Activated T-cell treated with anti-CD3 and anti-CD28 coated beads, Interleukin-2, amount 50 U/mL, for 4 hours (primary cell): ENCODE results near the gene TNRC18. TPM values are rescaled to one million over a fixed set of nuclear protein-coding genes. Genes with fewer than 3 reads are reported as not detected.

Source experiments
- ATAC-seq, 2 donors: fragments of 200-7000 bp; cut with Tn5 transposase; one replicate each; pipeline ENCODE4 v1.10.0; 2021
- DNase-seq: peaks from one replicate; pipeline ENCODE4 v3.0.0-alpha.2; 2020
- H3K27me3 Mint-ChIP-seq: one replicate; pipeline ENCODE4 v1.8.0; 2021; ENCODE audit warnings: low read depth, mixed read lengths
- H3K36me3 Mint-ChIP-seq: one replicate; pipeline ENCODE4 v1.8.0; 2022; ENCODE audit warnings: mixed read lengths; ENCODE audit not compliant: insufficient read depth
- H3K4me1 Mint-ChIP-seq: one replicate; pipeline ENCODE4 v1.8.0; 2021; ENCODE audit warnings: low read depth, mixed read lengths
- H3K4me3 Mint-ChIP-seq: one replicate; pipeline ENCODE4 v1.8.0; 2021; ENCODE audit warnings: mild to moderate bottlenecking, moderate library complexity, mixed read lengths
- H3K9me3 Mint-ChIP-seq: one replicate; pipeline ENCODE4 v1.8.0; 2021; ENCODE audit warnings: mixed read lengths
- total RNA-seq, 3 donors: library from RNA; stranded (reverse); gene quantifications; one replicate each; pipeline ENCODE4 v1.2.1, GENCODE V29; 2021

TNRC18 gene
- total RNA-seq, 3 donors from 2014 or later, result 45.4 to 55.2 (median 48.4) TPM

- ATAC-seq, result no peak
- H3K4me3 Mint-ChIP-seq, result no peak overlapping the region
- H3K27me3 Mint-ChIP-seq, result no peaks in the 10 kb centered on the region
- H3K36me3 Mint-ChIP-seq, result peaks cover 20% of the 10 kb centered on the region
- DNase-seq, result no peak
- H3K4me1 Mint-ChIP-seq, result peaks cover 25% of the 10 kb centered on the region
- no peaks in the 10 kb centered on the region for H3K9me3 Mint-ChIP-seq
Observed at GRCh38 chr7:5388273-5388901, 35.2 kb downstream of the TNRC18 start.

- ATAC-seq, result no peak
- Mint-ChIP-seq H3K27me3 (no peaks in the 10 kb centered on the region), H3K4me3 (no peak overlapping the region), H3K4me1 (peaks cover 25% of the 10 kb centered on the region), H3K36me3 (peaks cover 14% of the 10 kb centered on the region), H3K9me3 (no peaks in the 10 kb centered on the region)
- DNase-seq, result no peak
Observed at GRCh38 chr7:5387711-5388245, 35.9 kb downstream of the TNRC18 start.

- Mint-ChIP-seq H3K4me3 (no peak overlapping the region), H3K27me3 (no peaks in the 10 kb centered on the region), H3K4me1 (peaks cover 27% of the 10 kb centered on the region), H3K9me3 (no peaks in the 10 kb centered on the region), H3K36me3 (peaks cover 9% of the 10 kb centered on the region)
- DNase-seq (no peak), ATAC-seq (no peak)
Observed at GRCh38 chr7:5384618-5385017, 39.0 kb downstream of the TNRC18 start.

GRCh38 chr7:5383314-5384098 lies 40.1 kb downstream of the TNRC18 start:
- no peaks in the 10 kb centered on the region for H3K27me3 Mint-ChIP-seq
- no peaks in the 10 kb centered on the region for H3K9me3 Mint-ChIP-seq
- no peak overlapping the region for H3K4me3 Mint-ChIP-seq
- H3K4me1 Mint-ChIP-seq, result peaks cover 27% of the 10 kb centered on the region
- no peak for DNase-seq
- ATAC-seq, result no peak
- H3K36me3 Mint-ChIP-seq, result peaks cover 9% of the 10 kb centered on the region

- DNase-seq, result no peak
- Mint-ChIP-seq H3K4me3 (no peak overlapping the region), H3K4me1 (peaks cover 29% of the 10 kb centered on the region), H3K27me3 (no peaks in the 10 kb centered on the region), H3K9me3 (no peaks in the 10 kb centered on the region), H3K36me3 (peaks cover 10% of the 10 kb centered on the region)
- ATAC-seq, result no peak
Observed at GRCh38 chr7:5382281-5382892, 41.2 kb downstream of the TNRC18 start.

- no peaks in the 10 kb centered on the region for H3K9me3 Mint-ChIP-seq
- peaks cover 6% of the 10 kb centered on the region for H3K36me3 Mint-ChIP-seq
- no peak for ATAC-seq
- H3K4me1 Mint-ChIP-seq, result peaks cover 29% of the 10 kb centered on the region
- DNase-seq, result no peak
- no peaks in the 10 kb centered on the region for H3K27me3 Mint-ChIP-seq
- no peak overlapping the region for H3K4me3 Mint-ChIP-seq
Observed at GRCh38 chr7:5381071-5381772, 42.4 kb downstream of the TNRC18 start.

- ATAC-seq (no peak), DNase-seq (no peak)
- H3K4me1 Mint-ChIP-seq, result peaks cover 31% of the 10 kb centered on the region
- no peaks in the 10 kb centered on the region for H3K27me3 Mint-ChIP-seq
- no peaks in the 10 kb centered on the region for H3K9me3 Mint-ChIP-seq
- no peak overlapping the region for H3K4me3 Mint-ChIP-seq
- peaks cover 10% of the 10 kb centered on the region for H3K36me3 Mint-ChIP-seq
Observed at GRCh38 chr7:5380350-5381070, 43.1 kb downstream of the TNRC18 start.

- peaks cover 27% of the 10 kb centered on the region for H3K4me1 Mint-ChIP-seq
- no peaks in the 10 kb centered on the region for H3K9me3 Mint-ChIP-seq
- no peak for ATAC-seq
- DNase-seq, result no peak
- H3K36me3 Mint-ChIP-seq, result peaks cover 8% of the 10 kb centered on the region
- H3K4me3 Mint-ChIP-seq, result no peak overlapping the region
- no peaks in the 10 kb centered on the region for H3K27me3 Mint-ChIP-seq
Observed at GRCh38 chr7:5379546-5379945, 44.1 kb downstream of the TNRC18 start.

- DNase-seq (no peak), ATAC-seq (no peak)
- Mint-ChIP-seq H3K9me3 (no peaks in the 10 kb centered on the region), H3K4me1 (peaks cover 16% of the 10 kb centered on the region), H3K36me3 (peaks cover 11% of the 10 kb centered on the region), H3K27me3 (no peaks in the 10 kb centered on the region), H3K4me3 (no peak overlapping the region)
Observed at GRCh38 chr7:5377816-5378215, 45.8 kb downstream of the TNRC18 start.

GRCh38 chr7:5377279-5377678 lies 46.4 kb downstream of the TNRC18 start:
- no peaks in the 10 kb centered on the region for H3K27me3 Mint-ChIP-seq
- H3K4me1 Mint-ChIP-seq, result peaks cover 13% of the 10 kb centered on the region
- H3K4me3 Mint-ChIP-seq, result no peak overlapping the region
- ATAC-seq (no peak), DNase-seq (no peak)
- no peaks in the 10 kb centered on the region for H3K9me3 Mint-ChIP-seq
- peaks cover 11% of the 10 kb centered on the region for H3K36me3 Mint-ChIP-seq

- Mint-ChIP-seq H3K36me3 (peaks cover 11% of the 10 kb centered on the region), H3K27me3 (no peaks in the 10 kb centered on the region), H3K9me3 (no peaks in the 10 kb centered on the region), H3K4me1 (peaks cover 9% of the 10 kb centered on the region), H3K4me3 (no peak overlapping the region)
- DNase-seq (no peak), ATAC-seq (no peak)
Observed at GRCh38 chr7:5375925-5376324, 47.7 kb downstream of the TNRC18 start.

- H3K9me3 Mint-ChIP-seq, result no peaks in the 10 kb centered on the region
- no peak for ATAC-seq
- H3K4me1 Mint-ChIP-seq, result peaks cover 12% of the 10 kb centered on the region
- no peak for DNase-seq
- no peaks in the 10 kb centered on the region for H3K27me3 Mint-ChIP-seq
- no peak overlapping the region for H3K4me3 Mint-ChIP-seq
- peaks cover 17% of the 10 kb centered on the region for H3K36me3 Mint-ChIP-seq
Observed at GRCh38 chr7:5374464-5374863, 49.2 kb downstream of the TNRC18 start.

- DNase-seq, result no peak
- ATAC-seq, result no peak
- Mint-ChIP-seq H3K4me3 (no peak overlapping the region), H3K27me3 (no peaks in the 10 kb centered on the region), H3K4me1 (peaks cover 13% of the 10 kb centered on the region), H3K9me3 (no peaks in the 10 kb centered on the region), H3K36me3 (peaks cover 19% of the 10 kb centered on the region)
Observed at GRCh38 chr7:5373300-5373699, 50.3 kb downstream of the TNRC18 start.
